ENCODE measurements around the gene LGALS3. TPM values are rescaled to one million over a fixed set of nuclear protein-coding genes. Genes with fewer than 3 reads are reported as not detected.
A peak's percentile ranks its signal among the peaks of the same experiment; 100 is the strongest.

Gene LGALS3
- total RNA-seq, 1 donor from 2014 or later: 90.8 TPM

GRCh38 chr14:55127460-55127951, 1.5 kb upstream of the LGALS3 start:
- Mint-ChIP-seq H3K27me3 (ENCODE audit: unreplicated experiment) (no peaks in the 10 kb centered on the region), H3K4me3 (ENCODE audit: unreplicated experiment) (no peak overlapping the region)

GRCh38 chr14:55128386-55129085, 516 bp upstream of the LGALS3 start:
- Mint-ChIP-seq H3K27me3 (ENCODE audit: unreplicated experiment) (no peaks in the 10 kb centered on the region), H3K9me3 (ENCODE audit: unreplicated experiment) (no peaks in the 10 kb centered on the region), H3K4me3 (ENCODE audit: unreplicated experiment) (peak overlapping the region; percentile 70), H3K27ac (ENCODE audit: unreplicated experiment) (no peak overlapping the region), H3K4me1 (ENCODE audit: unreplicated experiment) (peaks cover 36% of the 10 kb centered on the region), H3K36me3 (ENCODE audit: unreplicated experiment) (no peaks in the 10 kb centered on the region)
- DNase-seq (ENCODE audit: extremely low spot score, unreplicated experiment): no peak
- TF ChIP-seq CTCF (IDR thresholded peaks at IDR 0.05): no peak

More at GRCh38 chr14:55127460-55127951, 1.5 kb upstream of the LGALS3 start:
- no peaks in the 10 kb centered on the region for H3K36me3 Mint-ChIP-seq (ENCODE audit: unreplicated experiment)
- DNase-seq (ENCODE audit: extremely low spot score, unreplicated experiment): no peak
- TF ChIP-seq CTCF (IDR thresholded peaks at IDR 0.05): no peak
- H3K4me1 Mint-ChIP-seq (ENCODE audit: unreplicated experiment): peaks cover 37% of the 10 kb centered on the region
- no peaks in the 10 kb centered on the region for H3K9me3 Mint-ChIP-seq (ENCODE audit: unreplicated experiment)
- no peak overlapping the region for H3K27ac Mint-ChIP-seq (ENCODE audit: unreplicated experiment)

GRCh38 chr14:55129428-55130195, 560 bp downstream of the LGALS3 start:
- peak; percentile 86 for DNase-seq (ENCODE audit: extremely low spot score, unreplicated experiment)
- Mint-ChIP-seq H3K36me3 (ENCODE audit: unreplicated experiment) (no peaks in the 10 kb centered on the region), H3K27ac (ENCODE audit: unreplicated experiment) (peak overlapping the region; percentile 81), H3K4me3 (ENCODE audit: unreplicated experiment) (peak overlapping the region; percentile 80), H3K27me3 (ENCODE audit: unreplicated experiment) (no peaks in the 10 kb centered on the region), H3K9me3 (ENCODE audit: unreplicated experiment) (no peaks in the 10 kb centered on the region), H3K4me1 (ENCODE audit: unreplicated experiment) (peaks cover 39% of the 10 kb centered on the region)
- TF ChIP-seq CTCF (IDR thresholded peaks at IDR 0.05): no peak

GRCh38 chr14:55130196-55130550, 1.1 kb downstream of the LGALS3 start:
- Mint-ChIP-seq H3K27me3 (ENCODE audit: unreplicated experiment) (no peaks in the 10 kb centered on the region), H3K36me3 (ENCODE audit: unreplicated experiment) (no peaks in the 10 kb centered on the region), H3K9me3 (ENCODE audit: unreplicated experiment) (no peaks in the 10 kb centered on the region), H3K27ac (ENCODE audit: unreplicated experiment) (peak overlapping the region; percentile 81), H3K4me3 (ENCODE audit: unreplicated experiment) (peak overlapping the region; percentile 80), H3K4me1 (ENCODE audit: unreplicated experiment) (peaks cover 39% of the 10 kb centered on the region)
- TF ChIP-seq CTCF (IDR thresholded peaks at IDR 0.05): no peak
- no peak for DNase-seq (ENCODE audit: extremely low spot score, unreplicated experiment)
